HG03439 (cell line): Measurements from ENCODE around the gene CTPS1.
A peak's percentile ranks its signal among the peaks of the same experiment; 100 is the strongest.

ENCODE experiments used
- ATAC-seq: cut with Tn5 transposase; IDR thresholded peaks from one replicate; pipeline ENCODE4 v1.9.1; 2021; ENCODE audit warnings: mild to moderate bottlenecking, moderate library complexity; ENCODE audit not compliant: unreplicated experiment

The CTPS1 gene

DNA sequence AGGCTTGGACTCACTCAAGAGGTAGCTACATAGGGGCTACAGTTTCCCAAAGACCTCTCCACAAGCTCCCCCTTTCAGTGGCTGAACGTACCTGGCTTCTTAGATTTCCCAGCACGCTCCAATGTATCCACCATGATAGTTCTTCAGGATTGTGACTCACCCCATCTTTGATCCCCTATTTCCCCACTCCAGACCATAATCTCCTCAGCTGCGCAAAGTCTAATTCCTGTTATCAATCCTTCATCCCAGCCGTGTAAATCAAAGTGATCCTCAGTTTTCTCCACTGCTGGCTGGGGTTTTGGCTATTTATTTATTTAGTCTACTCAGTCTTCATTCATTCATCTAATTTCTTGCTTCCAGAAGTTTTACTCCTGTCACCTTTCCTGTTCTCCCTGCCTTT lies 13.1 kb upstream of the CTPS1 start:
- no peak for ATAC-seq

DNA sequence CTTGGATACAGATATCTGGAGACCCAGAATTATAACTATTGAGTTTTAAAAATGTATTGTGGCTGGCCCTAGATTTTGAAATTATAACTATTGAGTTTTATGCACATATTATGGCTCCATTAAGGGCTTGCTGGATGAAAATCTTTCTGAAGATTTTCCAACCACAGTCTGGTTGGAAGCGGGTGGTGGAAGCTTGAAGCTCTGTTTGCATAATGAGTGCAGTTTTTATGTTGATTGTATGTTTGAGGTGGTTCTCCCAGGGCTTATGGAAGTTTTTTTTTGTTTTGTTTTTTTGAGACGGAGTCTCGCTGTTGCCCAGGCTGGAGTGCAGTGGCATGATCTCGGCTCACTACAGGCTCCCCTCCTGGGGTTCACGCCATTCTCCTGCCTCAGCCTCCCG lies 10.1 kb upstream of the CTPS1 start:
- ATAC-seq, result no peak

DNA sequence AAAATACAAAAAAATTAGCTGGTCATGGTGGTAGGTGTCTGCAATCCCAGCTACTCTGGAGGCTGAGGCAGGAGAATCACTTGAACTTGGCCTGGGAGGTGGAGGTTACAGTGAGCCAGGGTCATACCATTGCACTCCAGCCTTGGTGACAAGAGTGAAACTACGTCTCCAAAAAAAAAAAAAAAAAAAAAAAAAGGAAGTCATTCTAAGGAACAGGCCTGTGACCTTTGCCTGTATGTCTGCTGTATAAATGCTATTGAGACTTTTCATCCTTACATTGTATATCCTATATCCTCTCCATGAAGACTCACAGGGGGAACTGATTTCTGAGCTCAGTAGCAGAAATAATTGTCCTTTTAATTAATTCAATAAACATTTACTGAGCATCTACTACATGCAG lies 7.5 kb upstream of the CTPS1 start:
- ATAC-seq, result no peak

DNA sequence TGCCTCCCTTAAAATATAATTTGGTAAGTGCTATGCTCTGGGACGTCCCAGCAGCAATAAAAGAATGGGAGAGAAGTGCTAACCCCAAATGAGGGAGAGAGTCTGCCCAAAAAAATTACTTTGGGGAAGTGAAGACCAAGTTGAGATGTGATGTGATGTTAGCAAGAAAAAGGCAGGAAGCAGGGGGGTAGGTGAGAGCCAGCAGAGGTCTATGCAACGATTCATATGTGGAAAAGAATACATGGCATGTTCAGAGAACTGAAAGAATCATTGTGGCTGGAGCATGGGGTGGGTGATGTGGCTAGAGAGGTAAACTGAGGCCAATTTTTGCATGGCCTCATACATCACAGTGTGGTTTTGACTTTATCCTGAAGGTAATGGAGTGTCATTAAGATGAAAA lies 5.6 kb upstream of the CTPS1 start:
- no peak for ATAC-seq

DNA sequence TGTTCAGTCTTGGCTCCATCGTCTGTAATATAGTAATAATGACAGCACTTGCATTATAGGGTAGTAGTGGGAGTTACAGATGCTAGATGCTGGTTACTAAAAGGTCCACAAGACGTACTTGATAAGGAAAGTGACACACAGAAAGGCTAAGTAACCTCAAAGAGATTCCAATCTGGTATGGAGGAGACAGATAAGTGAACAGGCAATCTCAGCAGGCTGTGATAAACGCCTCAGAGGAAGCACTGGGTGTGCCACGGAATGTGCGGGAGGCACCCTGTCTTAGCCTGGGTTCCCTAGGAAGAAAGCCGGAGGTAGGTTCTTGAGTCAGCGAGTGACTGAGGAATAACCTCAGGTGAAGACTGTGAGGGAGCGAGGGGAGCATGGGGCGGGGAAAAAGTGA lies 4.6 kb upstream of the CTPS1 start:
- ATAC-seq, result no peak

DNA sequence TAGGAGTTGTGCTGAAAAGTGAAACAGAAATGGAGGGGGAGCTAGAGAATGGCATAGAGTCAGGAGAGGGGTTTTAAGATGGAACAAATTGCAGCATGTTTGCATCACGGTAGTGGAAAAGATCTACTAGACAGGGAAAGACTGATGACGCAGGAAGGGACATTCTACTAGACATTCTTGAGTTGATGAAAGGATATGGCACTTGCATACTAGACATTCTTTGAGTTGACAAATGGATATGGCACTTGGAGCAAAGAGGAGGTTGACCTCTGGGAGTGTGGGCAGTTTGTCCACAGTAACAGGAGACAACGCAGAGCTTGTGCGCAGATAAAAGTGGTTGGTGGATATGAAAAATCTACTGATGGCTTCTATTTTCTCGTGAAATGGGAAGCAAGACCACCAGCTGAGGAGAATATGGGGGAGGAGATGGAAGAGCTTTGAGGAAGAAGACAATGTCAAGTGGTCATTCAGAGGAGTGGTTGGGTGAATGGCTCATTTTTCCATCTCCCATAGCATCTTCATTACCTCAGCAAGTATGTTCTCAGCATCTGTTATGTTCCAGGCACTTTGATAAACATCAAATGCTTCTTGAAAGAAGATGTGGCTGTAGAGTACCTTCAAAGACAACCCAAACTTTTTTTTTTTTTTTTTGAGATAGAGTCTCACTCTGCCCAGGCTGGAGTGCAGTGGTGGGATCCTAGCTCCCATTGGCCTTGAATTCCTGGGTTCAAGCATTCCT lies 2.4 kb upstream of the CTPS1 start:
- no peak for ATAC-seq

DNA sequence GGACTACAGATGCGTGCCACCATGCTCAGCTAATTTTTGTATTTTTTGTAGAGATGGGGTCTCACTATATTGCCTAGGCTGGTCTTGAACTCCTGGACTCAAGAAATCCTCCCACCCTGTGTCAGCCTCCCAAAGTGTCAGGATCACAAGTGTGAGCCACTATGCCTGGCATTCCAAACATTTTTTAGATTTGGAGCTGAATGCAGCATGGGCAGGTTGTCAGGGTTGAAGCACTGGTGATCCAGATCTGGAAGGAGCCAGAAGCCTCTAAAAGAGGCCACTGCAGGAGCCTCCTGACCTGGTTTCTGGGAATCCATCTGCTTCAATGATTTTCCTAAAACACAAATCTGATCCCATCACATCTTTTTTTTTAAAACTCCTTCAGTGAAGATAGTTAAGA lies 1.8 kb upstream of the CTPS1 start:
- no peak for ATAC-seq

DNA sequence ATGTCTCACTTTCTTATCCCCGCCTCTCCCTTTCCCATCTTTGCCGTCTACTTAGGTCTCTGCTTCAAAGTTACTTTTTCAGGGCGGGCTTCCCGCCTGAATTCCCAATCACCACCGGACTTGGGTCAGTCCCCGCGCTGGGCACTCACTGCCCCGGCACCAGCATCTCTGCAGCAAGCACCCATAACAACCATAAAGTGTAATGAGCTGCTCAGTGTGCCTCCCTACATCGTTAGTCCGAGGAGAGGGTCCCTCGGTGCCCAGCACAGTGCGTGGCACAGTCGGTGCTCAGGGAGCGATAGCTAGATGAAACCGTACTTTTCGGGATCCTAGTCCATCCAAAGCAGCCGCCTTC lies 633 bp upstream of the CTPS1 start:
- no peak for ATAC-seq

DNA sequence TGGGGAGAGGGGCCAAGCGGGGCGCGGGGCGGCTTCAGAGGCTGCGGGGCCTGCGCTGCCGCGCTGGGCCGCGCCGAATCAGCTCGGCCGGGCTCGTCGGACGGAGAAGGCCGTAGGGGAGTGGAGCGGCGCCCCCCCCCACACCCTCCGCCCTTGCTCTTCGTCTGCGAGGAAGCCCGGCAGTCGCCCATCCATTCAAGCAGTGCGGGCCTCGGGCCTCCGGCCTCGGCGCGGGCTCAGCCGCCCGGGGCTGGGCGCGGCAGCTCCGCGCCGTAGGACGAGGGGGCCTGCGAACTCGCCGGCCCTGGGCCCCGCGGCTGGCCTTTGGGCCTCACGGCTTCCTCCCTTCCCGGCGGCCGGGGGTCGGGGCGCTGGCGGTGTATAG lies 564 bp downstream of the CTPS1 start:
- peak; percentile 29 for ATAC-seq

DNA sequence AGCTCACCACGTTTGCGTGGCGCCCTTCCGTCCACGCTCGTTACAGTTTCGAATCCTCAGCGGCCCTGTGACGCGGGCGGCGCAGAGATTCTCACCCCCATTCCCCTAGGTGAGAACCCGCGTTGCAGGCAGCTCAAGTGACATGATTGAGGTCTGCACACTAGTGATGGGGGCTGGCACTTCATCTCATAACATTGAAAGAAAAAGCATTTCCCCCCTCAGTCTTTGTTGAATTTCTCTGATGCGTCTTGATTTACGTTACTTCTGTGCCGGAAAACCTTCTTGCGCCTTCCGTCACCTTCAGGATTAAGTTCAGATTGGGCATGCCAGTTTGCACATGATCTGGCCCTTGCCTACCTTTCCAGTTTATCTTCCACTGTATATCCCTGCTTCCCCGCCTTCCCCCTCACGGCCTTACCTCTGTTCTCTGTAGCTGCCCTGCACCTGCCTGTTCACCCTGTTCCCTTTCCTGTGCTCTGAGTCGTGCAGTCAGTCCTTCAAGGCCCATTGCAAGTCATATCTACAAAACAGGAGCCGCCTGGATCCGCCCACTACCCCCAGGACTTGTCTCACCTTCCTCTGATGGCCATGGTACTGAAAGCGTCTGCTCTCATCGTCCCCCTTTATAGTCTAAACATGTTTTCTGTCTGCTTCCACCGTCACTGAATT lies 1.1 kb downstream of the CTPS1 start:
- ATAC-seq, result no peak

DNA sequence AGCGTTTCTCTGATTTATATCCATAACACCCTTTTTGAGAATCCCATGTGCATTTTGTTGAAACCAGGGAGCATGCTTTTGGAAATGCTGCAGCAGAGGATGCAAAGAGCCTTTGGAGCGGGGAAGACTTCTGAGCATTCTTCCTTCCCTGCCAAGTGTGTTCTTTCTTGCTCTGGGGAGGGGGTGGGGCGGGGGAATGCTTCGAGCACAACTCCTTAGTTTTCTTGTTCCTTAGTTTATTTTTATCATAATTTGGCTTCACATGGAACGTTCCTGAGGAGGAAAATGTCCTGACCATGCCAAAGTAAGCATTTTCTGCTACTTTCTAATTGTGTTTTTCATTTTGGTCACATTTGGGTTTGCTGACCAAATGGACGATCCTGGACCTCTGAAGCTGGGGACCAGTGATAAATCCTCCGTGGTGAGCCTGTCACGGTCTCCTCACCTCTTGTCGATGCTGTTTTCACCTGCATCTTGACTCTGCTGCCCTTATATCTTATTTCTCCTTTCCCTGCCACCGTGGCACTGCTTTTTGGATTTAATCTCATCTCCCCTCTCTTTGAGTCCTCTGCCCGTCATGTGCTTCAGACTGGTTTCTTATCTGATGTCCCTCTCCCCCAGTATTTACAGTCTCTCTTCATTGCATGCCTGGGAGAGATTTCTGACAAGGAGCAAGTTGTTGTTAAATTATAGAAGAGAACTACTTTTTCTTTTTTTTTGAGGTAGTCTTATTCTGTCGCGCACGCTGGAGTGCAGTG lies 2.4 kb downstream of the CTPS1 start:
- no peak for ATAC-seq

DNA sequence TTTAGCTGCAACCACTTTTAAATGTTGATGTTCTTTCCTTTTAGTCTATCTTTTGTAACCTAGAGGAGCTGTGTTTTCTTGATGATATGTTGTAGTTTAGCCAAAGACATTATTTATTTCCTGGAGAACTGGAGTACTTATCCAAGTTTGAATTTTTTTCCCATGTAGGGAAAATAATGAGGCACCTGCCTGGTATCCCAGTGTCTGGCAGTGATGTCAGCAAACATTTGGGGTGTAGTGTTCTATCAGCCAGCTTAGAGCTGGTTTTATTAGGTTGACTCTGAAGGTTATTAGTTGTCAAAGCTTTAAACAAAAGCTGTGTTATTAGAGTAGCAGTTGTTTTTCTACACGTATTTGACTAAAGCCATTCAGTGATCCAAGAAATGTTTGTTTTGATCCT lies 3.2 kb downstream of the CTPS1 start:
- no peak for ATAC-seq

DNA sequence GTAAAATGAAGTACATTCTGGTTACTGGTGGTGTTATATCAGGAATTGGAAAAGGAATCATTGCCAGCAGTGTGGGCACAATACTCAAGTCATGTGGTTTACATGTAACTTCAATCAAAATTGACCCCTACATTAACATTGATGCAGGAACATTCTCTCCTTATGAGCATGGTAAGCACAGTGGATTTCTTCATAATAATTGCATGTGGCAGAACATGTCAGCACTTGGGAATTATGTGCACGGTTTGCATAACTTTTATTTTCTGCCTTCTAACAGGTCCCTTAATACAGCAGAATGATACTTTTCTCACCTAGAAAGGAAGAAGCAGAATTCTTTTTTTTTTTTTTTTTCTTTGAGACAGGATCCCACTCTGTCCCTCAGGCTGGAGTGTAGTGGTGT lies 3.8 kb downstream of the CTPS1 start:
- no peak for ATAC-seq

DNA sequence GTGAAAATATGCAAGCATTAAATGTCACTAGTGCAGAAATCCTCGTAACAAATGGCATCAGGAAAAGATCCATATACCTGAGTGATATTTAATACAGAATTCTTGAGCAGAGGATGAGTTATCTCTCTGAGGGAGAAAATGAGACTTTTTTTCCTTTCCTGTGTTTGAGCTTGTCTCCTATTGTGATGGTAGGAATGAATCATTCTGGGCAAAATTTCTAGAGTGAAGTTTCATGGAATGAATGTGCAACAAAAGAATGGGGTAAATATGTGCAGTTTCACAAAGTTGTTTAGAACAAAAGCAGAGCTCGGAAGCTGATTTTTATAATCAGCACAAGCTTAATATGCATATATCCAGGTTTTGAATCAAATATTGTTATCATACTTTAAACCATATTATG lies 4.6 kb downstream of the CTPS1 start:
- ATAC-seq, result no peak

DNA sequence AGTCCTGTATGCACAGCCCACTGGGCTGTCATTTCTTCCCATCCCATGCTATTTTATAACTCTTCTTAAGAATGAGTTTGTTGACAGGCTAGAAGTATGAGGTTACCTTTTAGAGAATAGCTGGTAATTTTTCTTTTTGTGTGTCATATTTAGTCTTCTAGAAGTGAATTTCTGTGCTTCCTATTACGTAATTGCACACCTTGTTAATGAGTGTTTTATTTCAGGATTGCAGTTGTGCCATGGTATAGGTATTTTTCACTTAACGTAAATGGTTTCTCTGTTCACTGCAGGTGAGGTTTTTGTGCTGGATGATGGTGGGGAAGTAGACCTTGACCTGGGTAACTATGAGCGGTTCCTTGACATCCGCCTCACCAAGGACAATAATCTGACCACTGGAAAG lies 5.0 kb downstream of the CTPS1 start:
- ATAC-seq, result no peak

DNA sequence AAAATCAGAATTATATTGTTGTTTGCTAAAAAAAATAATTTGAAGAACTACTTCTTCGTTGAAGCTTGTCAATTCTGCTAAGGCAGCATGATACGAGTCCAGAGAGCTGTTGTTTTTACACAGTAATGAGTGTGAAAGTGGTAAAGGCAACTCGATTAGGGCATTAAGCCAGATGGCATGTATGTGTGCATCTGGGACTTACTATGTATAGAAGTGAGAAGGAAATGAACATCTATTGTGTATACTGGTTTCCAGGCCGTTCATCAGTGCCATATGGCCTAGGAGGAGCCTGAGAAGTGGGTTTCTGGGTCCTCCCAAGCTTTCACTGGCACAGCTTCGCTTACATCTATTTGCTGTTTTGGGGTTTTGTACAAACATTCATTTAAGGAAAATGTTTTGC lies 5.7 kb downstream of the CTPS1 start:
- ATAC-seq, result no peak

DNA sequence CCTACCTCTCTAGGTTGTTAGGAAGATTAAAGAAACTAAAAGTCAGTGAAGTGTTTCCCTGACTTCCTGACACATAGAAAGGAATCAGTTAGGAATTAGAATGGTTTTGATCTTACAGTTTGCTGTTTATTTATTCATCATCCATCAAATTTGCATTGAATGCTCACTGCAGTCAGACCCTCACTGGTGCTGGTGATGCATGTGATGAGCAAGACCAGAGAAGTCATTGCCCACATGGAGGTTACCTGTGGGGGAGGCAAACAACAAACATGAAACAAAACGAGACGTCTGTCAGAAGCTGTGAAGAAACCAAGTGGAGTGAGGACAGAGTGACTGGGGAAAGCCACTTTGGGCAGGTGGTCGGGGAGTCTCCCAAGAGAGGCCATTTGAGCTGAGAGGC lies 6.4 kb downstream of the CTPS1 start:
- ATAC-seq, result no peak

DNA sequence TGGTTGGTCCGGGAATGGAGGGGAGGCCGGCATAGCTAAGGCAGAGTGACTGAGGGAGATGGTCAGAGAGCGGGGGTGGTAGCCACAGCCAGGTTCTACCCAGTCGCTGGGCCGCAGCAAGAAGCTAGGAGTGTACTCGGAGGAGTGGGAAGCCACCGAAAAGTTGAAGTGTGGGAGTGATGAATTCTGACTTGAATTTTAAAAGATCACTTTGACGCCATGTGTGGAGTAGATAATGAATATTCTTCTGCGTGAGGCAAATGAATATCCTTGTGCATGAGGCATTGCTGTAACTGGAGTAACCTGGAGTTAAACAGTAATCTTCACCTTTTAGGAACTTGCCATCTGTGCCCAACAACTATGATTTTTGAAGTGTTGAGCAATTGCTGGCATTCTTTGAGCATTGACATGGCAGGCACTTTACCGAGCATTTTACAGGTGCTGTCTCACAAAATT lies 6.9 kb downstream of the CTPS1 start:
- no peak for ATAC-seq

DNA sequence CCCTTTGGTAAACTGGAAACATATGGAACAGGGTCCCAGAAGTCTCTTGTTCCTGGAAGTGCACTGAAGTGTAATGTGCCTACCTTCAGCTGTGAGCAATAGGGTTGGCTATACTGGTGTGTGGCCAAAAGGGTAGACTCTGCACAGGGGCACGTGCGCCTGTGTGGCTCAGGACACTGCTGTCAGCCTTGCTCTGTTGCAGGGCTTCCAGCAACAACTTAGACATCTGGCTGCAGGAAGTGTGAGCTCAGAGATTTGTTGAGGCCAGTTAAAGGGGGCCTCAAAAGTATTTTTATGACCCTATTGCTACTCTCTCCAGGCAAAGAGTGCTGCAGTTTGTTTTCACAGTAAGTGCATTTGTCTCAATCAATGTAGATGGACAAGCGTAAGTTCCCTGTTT lies 7.5 kb downstream of the CTPS1 start:
- no peak for ATAC-seq

DNA sequence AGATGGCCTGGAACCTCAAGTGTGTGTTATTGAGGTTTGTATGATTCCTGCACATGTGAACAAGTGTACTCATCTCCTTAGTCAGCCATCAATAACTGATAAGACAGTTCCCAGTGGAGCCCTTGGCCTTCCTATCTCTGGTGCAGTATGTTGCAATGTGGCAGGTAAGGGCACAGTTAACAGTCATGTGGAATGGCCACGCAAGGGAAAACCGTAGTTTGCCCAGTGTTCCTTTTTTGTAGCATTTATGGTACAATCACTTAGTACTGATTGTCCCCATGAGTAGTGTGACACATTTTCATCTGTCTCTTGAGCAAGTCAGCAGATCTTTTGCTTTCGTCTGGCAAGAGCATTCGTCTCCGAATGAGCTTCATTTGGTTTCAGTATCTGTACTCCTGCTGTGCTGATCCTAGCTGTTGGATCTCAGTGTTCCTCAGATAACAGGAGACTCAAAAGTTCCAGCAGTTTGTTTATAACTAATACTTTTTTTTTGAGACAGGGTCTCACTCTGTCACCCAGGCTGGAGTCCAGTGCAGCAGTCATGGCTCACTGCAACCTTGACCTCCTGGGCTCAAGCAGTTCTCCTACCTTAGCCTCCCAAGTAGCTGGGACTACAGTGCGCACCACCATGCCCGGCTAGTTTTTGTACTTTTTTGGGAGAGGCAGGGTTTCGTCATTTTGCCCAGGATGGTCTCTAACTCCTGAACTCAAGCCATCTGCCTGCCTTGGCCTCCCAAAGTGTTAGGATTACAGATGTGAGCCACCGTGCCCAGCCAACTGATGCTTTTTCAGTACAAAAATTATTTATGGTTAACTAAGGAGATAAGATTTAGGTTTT lies 8.2 kb downstream of the CTPS1 start:
- ATAC-seq, result no peak

DNA sequence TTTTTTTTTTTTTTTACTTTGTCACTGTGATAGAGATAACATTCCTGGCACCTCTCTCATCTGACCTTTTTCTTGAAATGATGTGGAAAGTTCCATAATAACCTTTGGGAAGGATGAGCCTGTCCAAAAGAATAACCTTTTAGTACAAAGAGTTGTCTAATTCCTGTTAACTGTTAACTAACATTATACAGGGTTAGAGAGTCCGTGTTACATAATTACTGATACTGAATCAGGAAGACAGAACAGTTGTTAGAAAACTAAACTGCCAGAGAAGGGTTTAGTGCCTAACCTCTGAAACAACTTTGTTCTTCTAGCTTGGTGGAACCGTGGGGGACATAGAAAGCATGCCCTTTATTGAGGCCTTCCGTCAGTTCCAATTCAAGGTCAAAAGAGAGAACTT lies 8.8 kb downstream of the CTPS1 start:
- ATAC-seq, result no peak
